GM23338 (cell line): Measurements from ENCODE around the gene ATXN7L3. TPM values are rescaled to one million over a fixed set of nuclear protein-coding genes. Genes with fewer than 3 reads are reported as not detected.
A peak's percentile ranks its signal among the peaks of the same experiment; 100 is the strongest.

ENCODE experiments used
- ATAC-seq: fragments of 200-7000 bp; cut with Tn5 transposase; 3 replicates; pipeline ENCODE4 v1.9.1; 2020
- DNase-seq: peaks from one replicate; pipeline ENCODE4 v3.0.0-alpha.2; 2015; ENCODE audit warnings: low spot score
- H2AFZ ChIP-seq: fragments of 200-600 bp; sonication (generic); 2 replicates; pipeline ENCODE4 v1.8.0; 2016; ENCODE audit warnings: antibody characterized with exemption, mild to moderate bottlenecking, moderate library complexity
- H3F3A ChIP-seq: fragments of 200-600 bp; sonication (generic); replicated peaks from 2 replicates; pipeline ENCODE4 v1.8.0; 2017; ENCODE audit warnings: antibody characterized with exemption, mixed run types, low read depth
- H3K27ac ChIP-seq: fragments of 200-600 bp; sonication (generic); 2 replicates; pipeline ENCODE4 v1.6.1; 2016; ENCODE audit warnings: low read depth
- H3K27me3 ChIP-seq: fragments of 200-600 bp; sonication (generic); 2 replicates; pipeline ENCODE4 v1.8.0; 2016; ENCODE audit warnings: mild to moderate bottlenecking, mixed run types, moderate library complexity; ENCODE audit not compliant: insufficient read depth
- H3K36me3 ChIP-seq: fragments of 200-600 bp; sonication (generic); 2 replicates; pipeline ENCODE4 v1.8.0; 2016; ENCODE audit warnings: mild to moderate bottlenecking; ENCODE audit not compliant: insufficient read depth
- H3K4me1 ChIP-seq: fragments of 200-600 bp; sonication (generic); 2 replicates; pipeline ENCODE4 v1.8.0; 2016; ENCODE audit warnings: mild to moderate bottlenecking, moderate library complexity; ENCODE audit not compliant: insufficient read depth
- H3K4me2 ChIP-seq: fragments of 200-600 bp; sonication (generic); 2 replicates; pipeline ENCODE4 v1.7.1; 2017; ENCODE audit warnings: mixed run types
- H3K4me3 ChIP-seq: fragments of 200-600 bp; sonication (generic); 2 replicates; pipeline ENCODE4 v1.6.1; 2016; ENCODE audit warnings: mixed run types
- H3K79me2 ChIP-seq: fragments of 200-600 bp; sonication (generic); replicated peaks from 2 replicates; pipeline ENCODE4 v1.8.0; 2017; ENCODE audit warnings: mild to moderate bottlenecking; ENCODE audit not compliant: insufficient read depth
- H3K9me2 ChIP-seq: fragments of 200-600 bp; sonication (generic); 2 replicates; pipeline ENCODE4 v1.8.0; 2017; ENCODE audit not compliant: insufficient read depth
- H4K20me1 ChIP-seq: fragments of 200-600 bp; sonication (generic); replicated peaks from 2 replicates; pipeline ENCODE4 v1.8.0; 2017; ENCODE audit warnings: mild to moderate bottlenecking; ENCODE audit not compliant: insufficient read depth
- H3K27ac Mint-ChIP-seq: 2 replicates; pipeline ENCODE4 v1.8.0; 2020; ENCODE audit warnings: inconsistent platforms, mild to moderate bottlenecking, moderate library complexity, mixed read lengths
- H3K27me3 Mint-ChIP-seq: 3 replicates; pipeline ENCODE4 v1.8.0; 2022; ENCODE audit warnings: low read depth, mild to moderate bottlenecking, moderate library complexity, mixed read lengths, inconsistent platforms; ENCODE audit not compliant: insufficient read depth, poor library complexity
- H3K36me3 Mint-ChIP-seq: 3 replicates; pipeline ENCODE4 v1.8.0; 2021; ENCODE audit warnings: low read depth, mild to moderate bottlenecking, inconsistent platforms, moderate library complexity, mixed read lengths
- H3K4me1 Mint-ChIP-seq: 3 replicates; pipeline ENCODE4 v1.8.0; 2020; ENCODE audit warnings: mild to moderate bottlenecking, inconsistent platforms, mixed read lengths
- H3K4me3 Mint-ChIP-seq: 3 replicates; pipeline ENCODE4 v1.8.0; 2021; ENCODE audit warnings: moderate library complexity, mild to moderate bottlenecking, inconsistent platforms, mixed read lengths
- H3K9me3 Mint-ChIP-seq: 3 replicates; pipeline ENCODE4 v1.8.0; 2020; ENCODE audit warnings: moderate library complexity, mild to moderate bottlenecking, inconsistent platforms, mixed read lengths
- CREB1 ChIP-seq: fragments of 250-450 bp; sonication (Bioruptor Pico); IDR thresholded peaks from 2 replicates; pipeline ENCODE4 v1.5.0; 2020; ENCODE audit warnings: low read depth, mild to moderate bottlenecking, moderate library complexity
- EZH2 ChIP-seq: fragments of 200-600 bp; sonication (generic); IDR thresholded peaks from one replicate; pipeline ENCODE4 v1.8.0; 2017; ENCODE audit warnings: antibody characterized with exemption, mild to moderate bottlenecking, low read depth; ENCODE audit not compliant: unreplicated experiment
- EZH2phosphoT487 ChIP-seq: fragments of 200-600 bp; sonication (generic); IDR thresholded peaks from one replicate; pipeline ENCODE4 v1.8.1; 2018; ENCODE audit warnings: antibody characterized with exemption; ENCODE audit not compliant: unreplicated experiment
- JUNB ChIP-seq: IDR thresholded peaks from one replicate; pipeline ENCODE4 v1.6.1; 2016; ENCODE audit warnings: antibody characterized with exemption; ENCODE audit not compliant: unreplicated experiment
- NANOG ChIP-seq: IDR thresholded peaks from 2 replicates; pipeline ENCODE4 v1.6.1; 2016; ENCODE audit warnings: antibody characterized with exemption, borderline replicate concordance
- POLR2AphosphoS5 ChIP-seq: IDR thresholded peaks from 2 replicates; pipeline ENCODE4 v1.6.1; 2016; ENCODE audit warnings: antibody characterized with exemption, low read depth
- STAT1 ChIP-seq: IDR thresholded peaks from one replicate; pipeline ENCODE4 v1.6.1; 2016; ENCODE audit warnings: antibody characterized with exemption; ENCODE audit not compliant: unreplicated experiment
- ZNF114 ChIP-seq: fragments of 250-450 bp; sonication (Bioruptor Pico); IDR thresholded peaks from 2 replicates; pipeline ENCODE4 v1.5.0; 2020; ENCODE audit warnings: mild to moderate bottlenecking, moderate library complexity
- ZNF331 ChIP-seq: fragments of 250-450 bp; sonication (Bioruptor Pico); IDR thresholded peaks from 2 replicates; pipeline ENCODE4 v1.5.0; 2020; ENCODE audit warnings: low read depth, mild to moderate bottlenecking, moderate library complexity
- ZNF462 ChIP-seq: fragments of 250-450 bp; sonication (Bioruptor Pico); IDR thresholded peaks from 2 replicates; pipeline ENCODE4 v1.5.0; 2020; ENCODE audit warnings: mild to moderate bottlenecking, moderate library complexity
- polyA plus RNA-seq: library from polyadenylated mRNA; unstranded; fragments of >200 nt; fragmentation: Nextera tagmentation; extraction: Ambion mirVana; gene quantifications from 2 replicates; pipeline ENCODE4 v1.2.1, GENCODE V29; 2016
- total RNA-seq: library from RNA; depleted of rRNA; stranded (reverse); fragments of >200 nt; shearing (Covaris generic); gene quantifications from 2 replicates; pipeline ENCODE4 v1.2.3, GENCODE V29; 2014
- TF ChIP-seq, protein P1 (sequence below): IDR thresholded peaks from 2 replicates; pipeline ENCODE4 v1.6.1; 2016; ENCODE audit warnings: antibody characterized with exemption
- TF ChIP-seq, protein P2 (sequence below), 2 experiments: fragments of 200-600 bp in 1 of 2; sonication (generic) in 1 of 2; conservative IDR thresholded peaks; 2 replicates each; pipeline versions ENCODE4 v1.5.1 to v1.6.1; 2016 to 2017; ENCODE audit warnings: antibody characterized with exemption in 2 of 2, low read depth in 2 of 2, mild to moderate bottlenecking in 2 of 2, moderate library complexity in 1 of 2
- TF ChIP-seq, protein P3 (sequence below): IDR thresholded peaks from one replicate; pipeline ENCODE4 v1.6.1; 2018; ENCODE audit warnings: antibody characterized with exemption; ENCODE audit not compliant: unreplicated experiment

Gene ATXN7L3
- total and polyA plus RNA-seq, 2 experiments from 2014 or later = 20.6 to 95.0 TPM

DNA sequence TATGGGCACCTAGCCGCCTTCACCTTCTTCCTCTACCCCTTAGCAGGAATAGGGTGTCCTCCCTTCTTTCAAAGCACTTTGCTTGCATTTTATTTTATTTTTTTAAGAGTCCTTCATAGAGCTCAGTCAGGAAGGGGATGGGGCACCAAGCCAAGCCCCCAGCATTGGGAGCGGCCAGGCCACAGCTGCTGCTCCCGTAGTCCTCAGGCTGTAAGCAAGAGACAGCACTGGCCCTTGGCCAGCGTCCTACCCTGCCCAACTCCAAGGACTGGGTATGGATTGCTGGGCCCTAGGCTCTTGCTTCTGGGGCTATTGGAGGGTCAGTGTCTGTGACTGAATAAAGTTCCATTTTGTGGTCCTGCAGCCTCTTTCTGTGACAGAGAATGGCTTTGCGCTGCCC, 8.3 kb downstream of the ATXN7L3 start:
- peak overlapping the region; percentile 64; the same call in 1 of the 2 replicates for H3K4me2 ChIP-seq
- Mint-ChIP-seq H3K4me3 (peak overlapping the region; percentile 43; the same call in 1 of the 3 replicates), H3K27me3 (peaks cover 17% of the 10 kb centered on the region), H3K4me1 (peaks cover 32% of the 10 kb centered on the region), H3K27ac (peak overlapping the region; percentile 89), H3K36me3 (peaks cover 52% of the 10 kb centered on the region), H3K9me3 (no peaks in the 10 kb centered on the region)
- peaks cover 13% of the 10 kb centered on the region for H3K79me2 ChIP-seq
- TF ChIP-seq EZH2phosphoT487 = no peak
- no peak for TF ChIP-seq JUNB
- no peak for TF ChIP-seq NANOG
- no peak for TF ChIP-seq ZNF462
- TF ChIP-seq STAT1 = no peak
- TF ChIP-seq, protein P1, sequence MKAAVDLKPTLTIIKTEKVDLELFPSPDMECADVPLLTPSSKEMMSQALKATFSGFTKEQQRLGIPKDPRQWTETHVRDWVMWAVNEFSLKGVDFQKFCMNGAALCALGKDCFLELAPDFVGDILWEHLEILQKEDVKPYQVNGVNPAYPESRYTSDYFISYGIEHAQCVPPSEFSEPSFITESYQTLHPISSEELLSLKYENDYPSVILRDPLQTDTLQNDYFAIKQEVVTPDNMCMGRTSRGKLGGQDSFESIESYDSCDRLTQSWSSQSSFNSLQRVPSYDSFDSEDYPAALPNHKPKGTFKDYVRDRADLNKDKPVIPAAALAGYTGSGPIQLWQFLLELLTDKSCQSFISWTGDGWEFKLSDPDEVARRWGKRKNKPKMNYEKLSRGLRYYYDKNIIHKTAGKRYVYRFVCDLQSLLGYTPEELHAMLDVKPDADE = no peak
- TF ChIP-seq, protein P2, sequence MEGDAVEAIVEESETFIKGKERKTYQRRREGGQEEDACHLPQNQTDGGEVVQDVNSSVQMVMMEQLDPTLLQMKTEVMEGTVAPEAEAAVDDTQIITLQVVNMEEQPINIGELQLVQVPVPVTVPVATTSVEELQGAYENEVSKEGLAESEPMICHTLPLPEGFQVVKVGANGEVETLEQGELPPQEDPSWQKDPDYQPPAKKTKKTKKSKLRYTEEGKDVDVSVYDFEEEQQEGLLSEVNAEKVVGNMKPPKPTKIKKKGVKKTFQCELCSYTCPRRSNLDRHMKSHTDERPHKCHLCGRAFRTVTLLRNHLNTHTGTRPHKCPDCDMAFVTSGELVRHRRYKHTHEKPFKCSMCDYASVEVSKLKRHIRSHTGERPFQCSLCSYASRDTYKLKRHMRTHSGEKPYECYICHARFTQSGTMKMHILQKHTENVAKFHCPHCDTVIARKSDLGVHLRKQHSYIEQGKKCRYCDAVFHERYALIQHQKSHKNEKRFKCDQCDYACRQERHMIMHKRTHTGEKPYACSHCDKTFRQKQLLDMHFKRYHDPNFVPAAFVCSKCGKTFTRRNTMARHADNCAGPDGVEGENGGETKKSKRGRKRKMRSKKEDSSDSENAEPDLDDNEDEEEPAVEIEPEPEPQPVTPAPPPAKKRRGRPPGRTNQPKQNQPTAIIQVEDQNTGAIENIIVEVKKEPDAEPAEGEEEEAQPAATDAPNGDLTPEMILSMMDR (conservative IDR thresholded peaks at IDR 0.05; ENCODE audit: low read depth in 2 of 2) = no peak
- TF ChIP-seq, protein P3, sequence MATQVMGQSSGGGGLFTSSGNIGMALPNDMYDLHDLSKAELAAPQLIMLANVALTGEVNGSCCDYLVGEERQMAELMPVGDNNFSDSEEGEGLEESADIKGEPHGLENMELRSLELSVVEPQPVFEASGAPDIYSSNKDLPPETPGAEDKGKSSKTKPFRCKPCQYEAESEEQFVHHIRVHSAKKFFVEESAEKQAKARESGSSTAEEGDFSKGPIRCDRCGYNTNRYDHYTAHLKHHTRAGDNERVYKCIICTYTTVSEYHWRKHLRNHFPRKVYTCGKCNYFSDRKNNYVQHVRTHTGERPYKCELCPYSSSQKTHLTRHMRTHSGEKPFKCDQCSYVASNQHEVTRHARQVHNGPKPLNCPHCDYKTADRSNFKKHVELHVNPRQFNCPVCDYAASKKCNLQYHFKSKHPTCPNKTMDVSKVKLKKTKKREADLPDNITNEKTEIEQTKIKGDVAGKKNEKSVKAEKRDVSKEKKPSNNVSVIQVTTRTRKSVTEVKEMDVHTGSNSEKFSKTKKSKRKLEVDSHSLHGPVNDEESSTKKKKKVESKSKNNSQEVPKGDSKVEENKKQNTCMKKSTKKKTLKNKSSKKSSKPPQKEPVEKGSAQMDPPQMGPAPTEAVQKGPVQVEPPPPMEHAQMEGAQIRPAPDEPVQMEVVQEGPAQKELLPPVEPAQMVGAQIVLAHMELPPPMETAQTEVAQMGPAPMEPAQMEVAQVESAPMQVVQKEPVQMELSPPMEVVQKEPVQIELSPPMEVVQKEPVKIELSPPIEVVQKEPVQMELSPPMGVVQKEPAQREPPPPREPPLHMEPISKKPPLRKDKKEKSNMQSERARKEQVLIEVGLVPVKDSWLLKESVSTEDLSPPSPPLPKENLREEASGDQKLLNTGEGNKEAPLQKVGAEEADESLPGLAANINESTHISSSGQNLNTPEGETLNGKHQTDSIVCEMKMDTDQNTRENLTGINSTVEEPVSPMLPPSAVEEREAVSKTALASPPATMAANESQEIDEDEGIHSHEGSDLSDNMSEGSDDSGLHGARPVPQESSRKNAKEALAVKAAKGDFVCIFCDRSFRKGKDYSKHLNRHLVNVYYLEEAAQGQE = no peak
- TF ChIP-seq ZNF331 (CRISPR knock-in tag) = no peak
- no peak for TF ChIP-seq EZH2
- TF ChIP-seq ZNF114 = no peak
- no peak for TF ChIP-seq CREB1 (CRISPR knock-in tag)
- TF ChIP-seq POLR2AphosphoS5 = no peak
- peak overlapping the region; percentile 10; the same call in 1 of the 2 replicates for H3K4me3 ChIP-seq
- H2AFZ ChIP-seq = no peak overlapping the region
- peak overlapping the region; percentile 74 for H3K27ac ChIP-seq
- peaks cover 4% of the 10 kb centered on the region; the same call in 1 of the 2 replicates for H4K20me1 ChIP-seq
- no peaks in the 10 kb centered on the region for H3K27me3 ChIP-seq
- H3K36me3 ChIP-seq = peaks cover 12% of the 10 kb centered on the region
- peaks cover 29% of the 10 kb centered on the region; the same call in 1 of the 2 replicates for H3F3A ChIP-seq
- H3K4me1 ChIP-seq = peaks cover 28% of the 10 kb centered on the region
- no peaks in the 10 kb centered on the region for H3K9me2 ChIP-seq
- ATAC-seq (no peak; the same call in 2 of the 3 replicates), DNase-seq (no peak)
